ENCODE data around the gene TMEM129.
A peak's percentile ranks its signal among the peaks of the same experiment; 100 is the strongest.

The TMEM129 gene

DNA sequence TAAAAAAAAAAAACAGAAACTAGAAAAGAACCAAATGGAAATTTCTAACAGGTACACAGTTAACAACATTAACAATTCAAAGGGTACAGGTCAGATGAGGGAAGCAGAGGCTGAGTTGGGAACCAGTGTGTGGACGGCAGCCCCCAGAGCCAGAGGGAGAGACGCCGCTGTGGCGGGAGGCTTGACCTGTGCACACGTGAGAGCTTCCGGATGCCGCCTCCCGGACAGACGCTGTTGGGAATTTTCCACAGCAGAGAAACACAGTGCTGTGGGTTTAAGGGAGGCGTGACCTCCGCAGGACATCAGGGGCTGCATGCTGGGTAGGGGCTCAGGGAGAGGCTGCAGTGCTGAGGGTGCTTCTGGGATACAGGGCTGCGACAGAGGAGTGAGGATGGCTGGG is 22.4 kb upstream of the TMEM129 start:
- DNase-seq: no peak

DNA sequence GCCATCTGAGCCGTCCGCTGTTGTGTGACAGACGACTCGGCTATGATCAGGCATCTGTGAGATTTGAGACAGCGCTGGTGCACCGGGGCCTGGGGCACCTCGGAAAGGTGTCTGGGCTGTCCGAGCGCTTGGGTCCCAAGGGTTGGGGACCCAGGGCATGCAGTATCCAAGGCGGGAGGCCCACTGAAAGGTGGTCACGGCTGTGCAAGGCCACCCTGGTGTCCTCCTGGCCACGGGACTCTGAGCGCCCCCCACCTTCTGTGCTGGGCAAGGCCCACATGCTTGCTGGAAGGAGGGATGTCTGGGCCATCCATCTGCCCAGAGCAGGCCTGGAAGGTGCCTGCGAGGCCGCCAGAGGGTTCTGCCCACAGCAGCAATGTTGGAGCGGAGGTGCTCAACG is 20.1 kb upstream of the TMEM129 start:
- DNase-seq: no peak

DNA sequence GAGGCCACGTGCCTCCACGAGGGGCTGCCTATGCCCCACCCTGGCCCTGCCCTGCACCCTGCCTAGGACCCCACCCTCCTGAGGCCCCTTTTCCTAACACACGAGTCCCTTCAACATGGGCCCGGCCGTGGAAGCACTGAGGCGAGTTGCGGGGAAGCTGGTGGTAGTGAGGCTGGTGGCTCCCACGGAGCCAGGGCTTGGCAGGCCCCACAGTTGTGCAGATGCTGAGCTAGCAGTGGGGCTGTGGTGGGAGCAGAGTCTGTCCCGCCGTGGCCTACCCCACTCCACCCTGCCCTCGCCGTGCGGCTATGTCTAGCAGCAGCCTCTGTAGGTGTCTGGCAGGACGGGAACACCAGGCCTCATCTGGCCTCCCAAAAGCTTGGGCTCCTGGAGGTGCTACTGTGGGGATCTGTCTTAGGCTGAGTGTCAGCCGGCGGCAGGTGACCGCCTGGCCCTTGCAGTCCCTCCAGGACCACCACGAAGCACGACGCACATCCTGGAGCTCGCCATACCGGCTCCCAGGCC is 19.0 kb upstream of the TMEM129 start:
- DNase-seq: no peak

DNA sequence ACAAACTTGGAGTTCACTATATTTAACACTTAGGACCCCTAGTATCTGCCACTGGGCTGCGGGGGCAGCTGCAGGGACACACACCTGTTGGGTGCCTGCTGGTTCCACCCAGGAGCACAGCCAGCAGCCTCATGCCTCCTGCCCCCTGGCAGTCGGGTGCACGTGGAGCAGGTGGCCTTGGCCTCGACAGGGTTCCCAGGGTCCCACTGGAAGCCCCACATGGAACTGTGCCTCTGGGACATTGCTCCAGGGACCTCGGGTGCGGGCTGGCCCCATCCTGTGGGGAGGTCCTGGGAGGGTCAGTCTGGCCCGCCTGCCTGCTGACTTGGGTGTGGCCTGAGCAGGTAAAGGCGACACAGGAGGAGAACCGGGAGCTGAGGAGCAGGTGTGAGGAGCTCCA is 18.2 kb upstream of the TMEM129 start:
- no peak for DNase-seq

DNA sequence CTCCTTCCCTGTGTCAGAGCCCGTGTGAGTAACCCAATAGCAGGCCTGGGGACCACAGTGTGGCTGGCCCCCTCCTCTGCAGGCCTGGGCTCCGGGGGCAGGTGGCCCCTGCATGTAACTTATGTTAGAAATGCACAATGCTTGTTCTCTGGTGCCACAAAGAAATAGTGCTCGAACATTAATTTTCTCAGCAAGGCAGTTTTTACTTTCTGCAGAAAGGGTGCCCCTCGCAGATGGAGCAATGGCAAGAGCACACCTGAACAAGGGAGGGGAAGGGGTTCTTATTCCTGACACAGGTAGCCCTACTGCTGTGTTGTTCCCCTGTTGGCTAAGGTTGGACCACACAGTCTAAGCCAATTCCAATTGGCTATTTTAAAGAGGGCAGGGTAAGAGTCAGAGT is 17.3 kb upstream of the TMEM129 start:
- DNase-seq: no peak

DNA sequence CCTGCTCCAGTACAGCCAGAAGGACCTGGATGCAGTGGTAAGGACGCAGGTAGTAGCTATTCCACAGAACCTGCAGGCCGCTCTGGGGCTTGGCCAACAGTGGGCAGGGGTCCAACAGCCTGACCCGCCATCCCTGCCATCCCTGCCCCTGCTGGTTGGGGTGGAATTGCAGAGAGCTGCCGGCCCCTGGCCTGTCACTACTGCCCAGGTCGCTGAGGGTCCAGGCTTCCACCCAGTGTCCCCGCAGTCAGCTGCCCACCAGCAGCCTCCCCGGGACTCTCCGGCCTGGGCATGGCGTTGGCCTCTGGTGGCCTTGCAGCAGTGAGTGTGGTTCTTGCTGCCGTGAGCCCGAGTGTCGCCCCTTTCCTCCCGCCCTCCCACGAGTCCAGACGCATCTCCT is 16.5 kb upstream of the TMEM129 start:
- DNase-seq: no peak

DNA sequence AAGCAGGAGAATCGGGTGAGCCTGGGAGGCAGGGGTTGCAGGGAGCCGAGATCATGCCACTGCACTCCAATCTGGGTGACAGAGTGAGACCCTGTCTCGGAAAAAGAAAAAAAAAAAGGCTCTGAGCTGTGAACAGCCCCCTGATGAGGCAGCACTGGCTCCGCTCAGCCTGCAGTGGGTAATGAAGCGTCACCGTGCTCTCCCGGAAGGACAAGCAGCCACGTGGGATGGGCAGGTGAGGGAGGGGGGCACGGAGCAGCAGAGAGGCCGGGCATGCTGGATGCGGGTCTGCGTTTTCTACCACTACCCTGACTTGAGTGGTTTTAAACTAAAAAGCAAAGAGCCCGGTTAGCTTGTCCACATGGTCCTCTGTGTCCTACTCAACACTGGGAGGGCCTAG is 15.7 kb upstream of the TMEM129 start:
- no peak for DNase-seq

DNA sequence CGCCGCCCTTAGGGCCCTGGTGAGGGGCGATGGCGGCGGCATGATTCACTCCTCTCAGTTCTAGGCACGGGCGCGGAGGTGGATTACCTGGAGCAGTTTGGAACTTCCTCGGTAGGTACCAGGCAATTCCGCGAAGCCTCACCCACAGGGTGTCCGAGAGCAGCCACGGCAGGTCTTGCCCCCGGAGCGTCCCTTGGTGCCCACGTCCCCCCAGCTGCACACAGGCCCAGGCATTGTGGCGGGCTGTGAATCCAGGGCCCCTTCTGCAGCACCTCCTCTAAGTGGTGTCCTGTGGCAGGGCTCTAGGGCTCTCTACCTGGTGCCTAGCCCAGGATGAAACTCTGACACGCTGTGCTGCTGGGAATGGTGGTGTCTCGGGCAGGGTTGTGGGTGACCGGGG is 14.1 kb upstream of the TMEM129 start:
- DNase-seq: no peak

DNA sequence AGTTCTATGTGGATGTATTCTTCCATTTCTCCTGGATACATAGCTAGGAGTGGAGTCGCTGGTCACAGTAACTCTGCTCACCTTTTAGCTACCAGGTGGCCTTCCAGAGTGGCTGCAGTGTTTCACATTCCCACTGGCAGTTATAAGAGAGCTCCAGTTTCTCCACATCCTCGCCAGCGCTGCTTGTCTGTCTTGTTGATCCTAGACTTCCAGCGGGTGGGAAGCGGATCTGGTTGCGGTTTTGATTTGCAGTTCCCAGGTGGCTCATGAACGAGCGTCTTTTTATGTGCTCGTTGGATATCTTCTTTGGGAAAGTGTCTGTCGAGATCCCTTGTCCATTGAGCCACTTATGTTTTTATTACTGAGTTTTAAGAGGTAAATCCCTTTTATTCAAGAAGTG is 11.8 kb upstream of the TMEM129 start:
- DNase-seq: no peak

DNA sequence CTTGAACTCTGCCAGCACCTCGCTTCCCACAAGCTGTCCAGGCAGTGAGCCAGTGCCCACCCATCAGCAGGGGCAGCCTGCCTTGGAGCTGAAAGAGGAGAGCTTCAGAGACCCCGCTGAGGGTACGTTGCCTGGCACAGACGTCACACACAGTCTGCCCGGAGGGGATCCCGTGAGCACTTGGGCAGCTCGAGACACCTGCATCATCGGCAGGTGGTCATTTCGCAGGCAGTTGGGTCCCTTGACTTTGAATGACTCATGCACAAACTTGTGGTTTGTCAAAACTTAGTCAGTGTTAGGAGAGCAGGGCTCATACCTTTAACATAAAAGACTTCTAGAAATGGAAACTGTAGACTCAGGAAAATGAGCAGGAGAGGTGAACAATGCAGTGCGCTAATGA is 10.1 kb upstream of the TMEM129 start:
- no peak for DNase-seq

DNA sequence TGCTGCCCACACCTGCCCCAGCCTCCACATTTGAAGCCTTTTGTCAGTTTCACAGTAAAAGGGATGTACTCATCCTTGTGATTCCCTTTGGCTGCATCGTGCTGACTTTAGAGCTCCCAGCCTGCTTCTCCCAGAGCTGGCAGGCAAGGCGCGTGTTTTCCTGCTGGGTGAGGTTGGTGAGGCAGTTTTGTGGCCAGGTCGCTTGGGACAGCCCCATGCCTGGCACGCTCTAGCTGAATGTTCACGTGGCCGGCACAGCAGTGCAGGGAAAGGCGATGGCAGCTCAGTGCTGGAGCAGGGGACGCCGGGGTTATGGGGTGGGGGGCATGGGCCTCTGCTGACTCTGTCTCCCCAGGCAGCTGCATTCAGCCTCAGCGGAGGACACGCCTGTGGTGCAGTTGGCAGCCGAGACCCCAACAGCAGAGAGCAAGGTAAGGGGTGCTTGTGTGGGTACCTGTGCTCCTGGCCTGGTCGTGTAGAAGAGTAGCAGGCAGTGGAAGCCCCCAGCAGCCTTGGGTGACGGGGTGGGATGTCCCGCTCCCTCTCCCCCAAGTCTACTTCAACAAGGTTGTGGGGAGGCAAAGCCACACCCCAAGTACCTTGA is 9.5 kb upstream of the TMEM129 start:
- no peak for DNase-seq

DNA sequence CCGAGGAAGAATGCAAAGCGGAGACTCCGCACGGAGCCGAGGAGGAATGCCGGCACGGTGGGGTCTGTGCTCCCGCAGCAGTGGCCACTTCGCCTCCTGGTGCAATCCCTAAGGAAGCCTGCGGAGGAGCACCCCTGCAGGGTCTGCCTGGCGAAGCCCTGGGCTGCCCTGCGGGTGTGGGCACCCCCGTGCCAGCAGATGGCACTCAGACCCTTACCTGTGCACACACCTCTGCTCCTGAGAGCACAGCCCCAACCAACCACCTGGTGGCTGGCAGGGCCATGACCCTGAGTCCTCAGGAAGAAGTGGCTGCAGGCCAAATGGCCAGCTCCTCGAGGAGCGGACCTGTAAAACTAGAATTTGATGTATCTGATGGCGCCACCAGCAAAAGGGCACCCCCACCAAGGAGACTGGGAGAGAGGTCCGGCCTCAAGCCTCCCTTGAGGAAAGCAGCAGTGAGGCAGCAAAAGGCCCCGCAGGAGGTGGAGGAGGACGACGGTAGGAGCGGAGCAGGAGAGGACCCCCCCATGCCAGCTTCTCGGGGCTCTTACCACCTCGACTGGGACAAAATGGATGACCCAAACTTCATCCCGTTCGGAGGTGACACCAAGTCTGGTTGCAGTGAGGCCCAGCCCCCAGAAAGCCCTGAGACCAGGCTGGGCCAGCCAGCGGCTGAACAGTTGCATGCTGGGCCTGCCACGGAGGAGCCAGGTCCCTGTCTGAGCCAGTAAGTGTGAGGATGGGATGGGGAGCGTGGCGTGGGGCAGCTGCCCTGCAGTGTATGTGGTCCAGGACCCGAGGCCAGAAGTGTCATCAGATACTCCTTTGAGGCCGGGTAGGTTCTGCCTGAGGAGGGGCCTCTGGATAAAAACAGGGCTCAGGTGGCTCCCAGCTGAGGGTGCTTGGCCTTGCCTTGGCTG is 7.2 kb upstream of the TMEM129 start:
- DNase-seq: no peak

DNA sequence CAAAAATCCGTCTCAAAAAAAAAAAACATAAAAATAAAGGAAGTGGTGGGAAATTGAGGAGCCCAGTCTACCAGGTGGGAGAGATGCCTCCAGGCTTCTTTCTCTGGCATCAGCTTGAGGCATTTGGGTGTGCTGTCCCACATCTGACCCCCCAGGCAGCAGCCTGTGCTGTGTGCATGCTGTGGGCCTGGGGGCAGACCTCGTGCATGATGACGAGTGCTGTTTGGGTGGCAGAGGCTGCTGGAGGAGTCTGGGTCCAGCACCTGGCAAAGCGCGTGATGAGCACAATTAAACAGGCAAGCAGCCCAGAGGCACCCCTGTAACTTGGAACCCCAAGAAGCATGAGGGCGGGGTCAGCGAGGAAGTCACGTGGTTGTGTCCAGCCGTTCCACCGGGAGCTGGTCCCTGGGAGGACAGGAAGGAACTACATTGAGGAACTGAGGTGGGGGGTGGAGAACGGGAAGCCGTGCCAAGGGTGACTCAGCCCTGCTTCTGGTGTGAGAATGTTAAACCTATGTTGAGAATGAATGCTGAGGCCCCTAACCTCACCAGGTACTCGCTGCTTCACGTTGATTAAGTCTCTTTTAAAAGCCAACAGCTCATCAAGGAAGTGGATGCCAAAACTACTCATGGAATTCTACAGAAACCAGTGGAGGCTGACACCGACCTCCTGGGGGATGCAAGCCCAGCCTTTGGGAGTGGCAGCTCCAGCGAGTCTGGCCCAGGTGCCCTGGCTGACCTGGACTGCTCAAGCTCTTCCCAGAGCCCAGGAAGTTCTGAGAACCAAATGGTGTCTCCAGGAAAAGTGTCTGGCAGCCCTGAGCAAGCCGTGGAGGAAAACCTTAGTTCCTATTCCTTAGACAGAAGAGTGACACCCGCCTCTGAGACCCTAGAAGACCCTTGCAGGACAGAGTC is 6.3 kb upstream of the TMEM129 start:
- DNase-seq: peak; percentile 77

DNA sequence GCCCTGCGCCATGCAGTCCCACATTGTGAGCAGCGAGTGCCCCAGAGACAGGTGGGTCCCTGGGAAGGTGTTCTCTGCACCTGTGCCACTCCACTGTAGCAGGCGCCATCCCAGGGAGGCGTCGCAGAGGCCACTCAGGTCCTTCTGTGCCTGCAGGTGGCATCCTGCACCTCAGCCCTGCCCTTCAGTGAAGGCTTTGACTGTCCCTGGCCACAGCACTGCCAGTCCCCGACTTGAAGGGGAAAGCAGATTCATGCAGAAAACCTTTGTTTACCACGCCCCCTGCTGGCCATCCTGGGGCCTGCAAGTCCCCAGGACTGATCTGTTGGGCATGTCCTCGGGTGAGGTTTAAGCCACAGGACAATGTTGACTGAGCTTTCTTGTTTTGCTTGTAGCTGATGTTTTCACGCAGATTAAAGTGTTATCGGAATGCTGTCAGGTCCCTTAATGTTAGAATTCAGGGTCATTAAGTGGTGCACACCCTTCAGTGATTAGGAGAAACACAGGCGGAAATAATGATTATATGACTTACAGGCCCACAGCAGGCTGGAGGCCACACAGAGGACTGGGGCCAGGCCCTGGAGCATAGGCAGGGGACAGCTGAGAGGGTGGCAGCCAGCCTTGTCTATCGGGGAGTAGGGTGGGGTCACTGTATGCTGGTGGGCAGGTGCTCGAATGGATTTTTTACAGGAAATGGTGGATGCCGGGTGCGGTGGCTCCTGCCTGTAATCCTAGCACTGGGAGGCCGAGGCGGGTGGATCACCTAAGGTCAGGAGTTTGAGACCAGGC is 5.2 kb upstream of the TMEM129 start:
- peak; percentile 86 for DNase-seq

DNA sequence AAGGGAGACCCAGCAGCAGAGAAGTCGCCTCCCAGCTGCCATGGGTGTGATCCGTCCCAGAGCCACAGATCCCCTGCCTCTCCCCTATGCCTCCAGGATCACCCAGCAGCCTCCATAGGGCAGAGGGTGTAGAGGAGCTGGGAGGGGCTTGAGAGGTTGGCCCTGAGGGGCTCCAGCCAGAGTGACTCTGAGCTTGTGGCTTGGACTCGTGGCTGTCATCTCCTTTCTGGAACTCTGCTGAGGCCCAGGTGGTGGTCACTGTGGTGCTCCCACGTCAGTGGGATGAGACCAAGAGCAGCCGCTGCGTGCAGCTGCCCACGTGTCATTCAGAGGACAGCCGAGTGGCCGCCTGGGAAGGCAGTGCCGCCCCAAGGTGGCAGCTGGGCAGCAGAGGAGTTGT is 4.4 kb upstream of the TMEM129 start:
- no peak for DNase-seq

DNA sequence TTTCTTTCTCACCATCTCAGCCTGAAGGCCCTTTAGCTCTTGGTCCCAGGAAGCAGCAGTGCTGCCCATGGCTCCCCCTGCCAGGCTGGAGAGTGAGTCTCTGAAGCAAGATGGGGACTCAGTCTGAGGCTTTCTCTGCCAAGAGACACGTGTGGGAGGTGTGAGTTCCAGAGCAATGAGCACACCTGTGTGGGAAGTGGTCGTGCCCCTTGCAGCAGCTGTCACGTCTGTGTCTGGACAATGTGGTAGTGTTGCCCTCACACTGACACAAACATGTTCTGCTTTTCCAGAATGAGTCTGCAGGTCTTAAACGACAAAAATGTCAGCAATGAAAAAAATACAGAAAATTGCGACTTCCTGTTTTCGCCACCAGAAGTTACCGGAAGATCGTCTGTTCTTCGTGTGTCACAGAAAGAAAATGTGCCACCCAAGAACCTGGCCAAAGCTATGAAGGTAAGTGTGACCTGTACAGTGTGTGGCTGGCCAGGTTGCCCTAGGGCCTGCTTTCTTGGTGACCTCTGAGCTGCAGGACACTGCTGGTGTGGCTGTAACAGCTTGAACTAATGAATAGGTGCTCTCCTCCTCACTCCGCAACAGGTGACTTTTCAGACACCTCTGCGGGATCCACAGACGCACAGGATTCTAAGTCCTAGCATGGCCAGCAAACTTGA is 2.1 kb upstream of the TMEM129 start:
- peak; percentile 76 for DNase-seq

DNA sequence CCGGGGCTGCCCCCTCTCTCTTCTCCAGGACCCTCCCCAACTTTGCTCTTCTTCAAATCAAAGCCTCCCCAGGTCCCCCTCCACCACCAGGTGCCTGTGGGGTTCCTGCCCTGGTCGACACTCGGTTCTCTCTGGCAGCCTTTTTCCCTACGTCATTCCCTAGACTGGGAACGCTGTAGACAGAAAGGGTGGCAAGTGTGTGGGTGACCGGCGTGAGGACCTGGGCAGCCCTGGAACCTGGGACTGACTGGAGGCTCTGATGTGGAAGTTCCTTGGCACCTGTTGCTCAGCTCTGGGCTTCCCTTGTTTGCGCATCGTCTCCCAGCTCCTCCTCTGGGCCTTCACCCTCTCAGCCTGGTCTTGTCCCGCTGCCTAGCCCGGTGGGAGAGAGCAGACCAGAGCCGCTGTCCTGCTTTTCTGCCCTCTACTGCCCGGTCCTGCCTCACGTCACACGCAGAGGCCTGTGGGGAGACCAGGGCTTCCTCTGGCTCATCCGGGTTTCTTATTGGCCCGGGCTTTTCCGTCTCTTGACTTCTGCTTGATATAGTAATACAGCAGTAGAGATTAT is 1.5 kb upstream of the TMEM129 start:
- peak; percentile 57 for DNase-seq

DNA sequence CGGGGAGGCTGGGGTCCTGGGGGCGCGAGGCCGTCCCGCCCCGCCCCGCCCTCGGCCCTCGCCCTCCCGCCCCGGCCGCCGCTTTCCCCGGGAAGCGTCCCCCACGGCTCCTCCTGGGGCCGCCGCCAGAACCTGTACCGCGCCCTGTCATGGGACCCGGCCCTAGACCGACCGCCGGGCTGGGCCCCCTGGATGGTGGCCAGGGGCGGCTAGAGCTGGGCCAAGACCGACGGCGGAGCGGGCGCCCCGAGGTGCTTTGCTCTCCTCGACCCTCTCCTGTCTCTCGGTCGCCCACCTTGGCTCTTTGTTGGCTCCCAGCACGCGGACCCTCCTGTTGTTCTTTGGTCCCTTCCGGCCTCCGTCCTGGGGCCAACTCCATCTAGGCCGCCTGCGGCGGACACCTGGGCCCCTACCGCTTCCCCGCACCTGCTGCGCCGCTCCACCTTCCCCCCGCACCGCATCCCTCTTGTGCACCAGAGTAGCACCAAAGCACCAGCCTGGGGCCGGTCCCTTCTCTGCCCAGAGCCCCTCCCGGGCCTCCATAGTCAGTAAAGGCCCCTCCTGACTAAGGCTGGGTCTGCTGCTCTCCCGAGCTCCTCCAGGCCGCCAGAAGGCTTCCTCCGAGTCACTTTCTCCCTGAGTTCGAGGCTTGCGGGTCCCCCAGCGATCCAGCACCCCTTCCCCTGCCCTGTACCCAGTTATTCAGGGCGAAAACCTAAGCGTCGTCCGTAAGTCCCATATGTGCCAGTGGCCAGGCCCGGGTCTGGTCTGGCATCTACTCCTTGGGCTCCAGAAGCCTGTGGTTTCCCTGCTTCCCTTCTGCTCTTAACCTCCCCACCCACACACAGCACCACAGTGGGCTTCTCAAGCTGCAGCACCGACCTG is 785 bp upstream of the TMEM129 start:
- DNase-seq: peak; percentile 48

DNA sequence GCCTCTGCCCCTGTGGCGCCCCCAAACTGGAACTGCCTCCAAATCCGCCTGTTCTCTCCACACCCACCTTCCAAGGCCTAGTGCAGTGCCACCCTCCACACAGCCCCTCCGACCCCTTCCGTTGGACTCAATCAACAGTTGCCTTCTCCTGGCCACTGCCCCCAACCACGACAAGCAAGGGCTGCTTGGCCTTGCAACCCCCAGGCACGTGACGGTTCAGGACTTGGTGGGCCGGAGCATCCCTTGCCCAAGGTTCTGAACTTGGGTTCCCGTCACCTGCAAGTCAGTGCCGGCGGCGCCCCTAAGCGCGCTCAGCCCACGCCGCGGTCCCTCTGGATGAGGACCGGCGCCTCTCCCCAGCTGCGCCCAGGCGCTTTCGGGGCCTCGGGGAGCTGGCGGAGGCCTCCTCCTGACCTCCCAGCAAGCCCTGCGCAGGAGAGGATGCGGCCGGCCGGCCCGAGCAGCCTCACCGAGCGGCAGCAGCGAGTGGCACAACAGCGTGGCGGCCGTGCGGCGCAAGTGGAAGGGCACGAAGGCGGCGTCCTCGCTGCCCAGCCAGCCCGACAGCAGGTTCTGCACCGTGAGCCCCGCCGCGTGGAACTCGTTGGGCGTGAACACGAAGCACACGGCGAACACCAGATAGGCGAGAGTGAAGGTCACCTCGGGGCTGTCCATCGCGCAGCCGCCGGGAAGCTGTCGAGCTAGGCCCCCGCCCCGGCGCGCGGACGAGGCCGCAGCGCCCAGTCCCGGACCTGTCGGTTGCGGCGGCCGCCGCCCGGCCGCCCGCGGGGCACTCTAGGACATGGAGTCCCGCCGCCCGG is 750 bp downstream of the TMEM129 start:
- DNase-seq: peak; percentile 38
